ENCODE results near the gene COL6A3.

Gene COL6A3

GRCh38 chr2:237345891-237346640 is 67.9 kb downstream of the COL6A3 start:
- peak; percentile 53 for DNase-seq

GRCh38 chr2:237345411-237345810 is 68.6 kb downstream of the COL6A3 start:
- DNase-seq, result no peak

GRCh38 chr2:237344942-237345341 is 69.0 kb downstream of the COL6A3 start:
- no peak for DNase-seq

- no peak for DNase-seq
Measured at GRCh38 chr2:237343993-237344392, 70.0 kb downstream of the COL6A3 start.

GRCh38 chr2:237341872-237342271 is 72.1 kb downstream of the COL6A3 start:
- DNase-seq, result no peak

- DNase-seq, result no peak
Measured at GRCh38 chr2:237337586-237337985, 76.4 kb downstream of the COL6A3 start.

- no peak for DNase-seq
Measured at GRCh38 chr2:237336131-237336530, 77.8 kb downstream of the COL6A3 start.

- no peak for DNase-seq
Measured at GRCh38 chr2:237333748-237334147, 80.2 kb downstream of the COL6A3 start.

- DNase-seq, result no peak
Measured at GRCh38 chr2:237330541-237330940, 83.4 kb downstream of the COL6A3 start.

GRCh38 chr2:237327175-237327950 is 86.6 kb downstream of the COL6A3 start:
- no peak for DNase-seq

GRCh38 chr2:237326266-237327171 is 87.4 kb downstream of the COL6A3 start:
- DNase-seq, result peak; percentile 48

- no peak for DNase-seq
Measured at GRCh38 chr2:237324837-237325236, 89.1 kb downstream of the COL6A3 start.

GRCh38 chr2:237324405-237324831 is 89.5 kb downstream of the COL6A3 start:
- peak; percentile 86 for DNase-seq

- DNase-seq, result no peak
Measured at GRCh38 chr2:237323656-237324055, 90.3 kb downstream of the COL6A3 start.

GRCh38 chr2:237322564-237322963 is 91.4 kb downstream of the COL6A3 start:
- DNase-seq, result no peak

GRCh38 chr2:237321746-237322145 is 92.2 kb downstream of the COL6A3 start:
- DNase-seq, result no peak

GRCh38 chr2:237320801-237321560 is 93.0 kb downstream of the COL6A3 start:
- DNase-seq, result no peak

GRCh38 chr2:237319887-237320286 is 94.1 kb downstream of the COL6A3 start:
- DNase-seq, result no peak

- no peak for DNase-seq
Measured at GRCh38 chr2:237319086-237319820, 94.7 kb downstream of the COL6A3 start.

- DNase-seq, result no peak
Measured at GRCh38 chr2:237316339-237316738, 97.6 kb downstream of the COL6A3 start.

- peak; percentile 59 for DNase-seq
Measured at GRCh38 chr2:237315829-237316225, 98.1 kb downstream of the COL6A3 start.

Measured in fibroblast of upper back skin (primary cell).